ENCODE measurements around the gene PMEPA1.

GRCh38 chr20:57660922-57661745 lies 48.7 kb downstream of the PMEPA1 start:
- no peak for TF ChIP-seq PAX5 (IDR thresholded peaks at IDR 0.05; ENCODE audit: insufficient read depth, low read length, severe bottlenecking)
- no peak for TF ChIP-seq TAF1 (IDR thresholded peaks at IDR 0.05; ENCODE audit: low read depth, low read length)
